ENCODE results near the gene PDE5A. TPM values are rescaled to one million over a fixed set of nuclear protein-coding genes. Genes with fewer than 3 reads are reported as not detected.

Gene PDE5A
- total and polyA plus RNA-seq, 2 donors (not counting 1 experiment from before 2014, with no cell fraction given) = 0.49 to 1.4 TPM

DNA sequence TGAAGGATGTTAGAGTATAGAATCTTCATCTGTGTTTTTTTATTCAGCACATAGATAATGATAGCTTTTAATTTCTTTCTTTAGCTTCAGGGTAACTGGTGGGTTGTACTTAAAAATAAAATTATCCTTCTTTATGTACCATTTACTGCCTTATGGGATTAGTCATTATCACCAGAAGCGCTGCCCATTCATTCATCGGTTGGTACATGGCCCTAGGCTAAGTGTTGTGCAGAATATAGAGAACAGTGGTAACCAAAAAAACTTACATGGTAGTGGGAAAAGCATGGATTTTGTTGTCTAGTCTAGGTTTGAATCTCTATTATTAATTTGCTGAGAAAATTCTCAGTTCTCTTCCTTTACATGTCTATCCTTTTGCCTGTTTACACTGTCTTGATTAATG, 43.5 kb upstream of the PDE5A start:
- no peak for DNase-seq
- Histone ChIP-seq H3K4me3 (ENCODE audit: control extremely low read depth in 1 of 5, extremely low read depth in 1 of 5, insufficient read depth in 1 of 5, low read depth in 2 of 5, low read length in 4 of 5) (no peak overlapping the region), H4K20me1 (ENCODE audit: control insufficient read depth, insufficient read depth, low read length, poor library complexity, severe bottlenecking) (no peaks in the 10 kb centered on the region), H3K4me2 (replicated peaks; ENCODE audit: low read depth, low read length, poor library complexity, severe bottlenecking) (no peak overlapping the region), H3K9ac (ENCODE audit: low read length) (no peak overlapping the region), H3K4me1 (ENCODE audit: control insufficient read depth in 2 of 2, insufficient read depth in 2 of 2, low read length in 2 of 2) (no peaks in the 10 kb centered on the region), H3K27ac (ENCODE audit: low read length in 2 of 2) (no peak overlapping the region), H3K36me3 (replicated peaks in 1 of 2; ENCODE audit: control extremely low read depth in 1 of 2, control insufficient read depth in 1 of 2, extremely low read depth in 1 of 2, insufficient read depth in 2 of 2, low read length in 1 of 2) (no peaks in the 10 kb centered on the region), H3K9me3 (ENCODE audit: control extremely low read depth in 1 of 3, control insufficient read depth in 2 of 3, insufficient read depth in 1 of 3, low read length in 2 of 3) (no peaks in the 10 kb centered on the region), H2AFZ (ENCODE audit: insufficient read depth, low read depth, low read length, poor library complexity, severe bottlenecking) (no peak overlapping the region), H3K27me3 (replicated peaks in 1 of 4; ENCODE audit: control extremely low read depth in 1 of 4, control insufficient read depth in 3 of 4, insufficient read depth in 4 of 4, low read length in 3 of 4) (no peaks in the 10 kb centered on the region), H3K79me2 (ENCODE audit: control insufficient read depth, insufficient read depth, low read length) (no peaks in the 10 kb centered on the region)
- TF ChIP-seq, protein P1, sequence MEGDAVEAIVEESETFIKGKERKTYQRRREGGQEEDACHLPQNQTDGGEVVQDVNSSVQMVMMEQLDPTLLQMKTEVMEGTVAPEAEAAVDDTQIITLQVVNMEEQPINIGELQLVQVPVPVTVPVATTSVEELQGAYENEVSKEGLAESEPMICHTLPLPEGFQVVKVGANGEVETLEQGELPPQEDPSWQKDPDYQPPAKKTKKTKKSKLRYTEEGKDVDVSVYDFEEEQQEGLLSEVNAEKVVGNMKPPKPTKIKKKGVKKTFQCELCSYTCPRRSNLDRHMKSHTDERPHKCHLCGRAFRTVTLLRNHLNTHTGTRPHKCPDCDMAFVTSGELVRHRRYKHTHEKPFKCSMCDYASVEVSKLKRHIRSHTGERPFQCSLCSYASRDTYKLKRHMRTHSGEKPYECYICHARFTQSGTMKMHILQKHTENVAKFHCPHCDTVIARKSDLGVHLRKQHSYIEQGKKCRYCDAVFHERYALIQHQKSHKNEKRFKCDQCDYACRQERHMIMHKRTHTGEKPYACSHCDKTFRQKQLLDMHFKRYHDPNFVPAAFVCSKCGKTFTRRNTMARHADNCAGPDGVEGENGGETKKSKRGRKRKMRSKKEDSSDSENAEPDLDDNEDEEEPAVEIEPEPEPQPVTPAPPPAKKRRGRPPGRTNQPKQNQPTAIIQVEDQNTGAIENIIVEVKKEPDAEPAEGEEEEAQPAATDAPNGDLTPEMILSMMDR (IDR thresholded peaks at IDR 0.05) = no peak
- no peak for TF ChIP-seq EZH2 (IDR thresholded peaks at IDR 0.05; ENCODE audit: borderline replicate concordance, insufficient read depth, low read depth, low read length, poor library complexity, severe bottlenecking)
- intact Hi-C loops (cut with micrococcal nuclease) = no loop called here
- CTCF ChIA-PET = no interaction called here
- Mint-ChIP-seq H3K27ac (no peak overlapping the region), H3K4me3 (no peak overlapping the region), H3K4me1 (no peaks in the 10 kb centered on the region), H3K27me3 (no peaks in the 10 kb centered on the region), H3K9me3 (ENCODE audit: insufficient read depth) (no peaks in the 10 kb centered on the region)
- POLR2A ChIA-PET = no interaction called here
- 100% methylated on average over 2 of the region's 2 CpGs for WGBS (ENCODE audit: insufficient coverage)
- ATAC-seq (ENCODE audit: low read depth) = no peak

DNA sequence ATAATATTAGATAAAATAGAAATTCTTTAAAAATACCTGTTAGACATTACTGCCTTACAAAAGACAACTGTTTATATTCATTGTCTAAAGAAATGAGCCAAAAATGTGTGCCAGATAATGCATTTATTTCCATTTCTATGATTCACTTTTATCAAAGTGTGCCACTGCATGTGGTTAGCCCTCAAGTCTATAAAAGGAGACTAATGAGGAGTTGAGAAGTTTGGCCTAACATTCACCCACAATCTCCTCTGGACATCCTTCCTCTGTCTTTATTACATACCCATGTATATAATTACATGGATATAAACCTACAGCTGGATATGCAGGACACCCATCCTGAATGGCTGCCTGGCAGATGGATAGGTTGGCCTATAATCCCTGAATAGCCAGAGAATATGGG, 42.6 kb upstream of the PDE5A start:
- no peak for TF ChIP-seq EZH2 (IDR thresholded peaks at IDR 0.05; ENCODE audit: borderline replicate concordance, insufficient read depth, low read depth, low read length, poor library complexity, severe bottlenecking)
- TF ChIP-seq, protein P1 (IDR thresholded peaks at IDR 0.05) = no peak
- ChIA-PET CTCF (no interaction called here), POLR2A (no interaction called here)
- H3K79me2 ChIP-seq (ENCODE audit: control insufficient read depth, insufficient read depth, low read length) = no peaks in the 10 kb centered on the region
- Mint-ChIP-seq H3K9me3 (ENCODE audit: insufficient read depth) (no peaks in the 10 kb centered on the region), H3K4me3 (no peak overlapping the region), H3K4me1 (no peaks in the 10 kb centered on the region), H3K27me3 (no peaks in the 10 kb centered on the region), H3K27ac (no peak overlapping the region)
- H3K9ac ChIP-seq (ENCODE audit: low read length) = no peak overlapping the region
- H3K4me3 ChIP-seq (ENCODE audit: control extremely low read depth in 1 of 5, extremely low read depth in 1 of 5, insufficient read depth in 1 of 5, low read depth in 2 of 5, low read length in 4 of 5) = no peak overlapping the region
- no peaks in the 10 kb centered on the region for H3K9me3 ChIP-seq (ENCODE audit: control extremely low read depth in 1 of 3, control insufficient read depth in 2 of 3, insufficient read depth in 1 of 3, low read length in 2 of 3)
- no peak overlapping the region for H3K27ac ChIP-seq (ENCODE audit: low read length in 2 of 2)
- intact Hi-C loops (cut with micrococcal nuclease) = no loop called here
- H3K4me1 ChIP-seq (ENCODE audit: control insufficient read depth in 2 of 2, insufficient read depth in 2 of 2, low read length in 2 of 2) = no peaks in the 10 kb centered on the region
- no peak overlapping the region for H2AFZ ChIP-seq (ENCODE audit: insufficient read depth, low read depth, low read length, poor library complexity, severe bottlenecking)
- DNase-seq = no peak
- peaks cover 0 to 3% (median 0%) of the 10 kb centered on the region in 4 experiments for H3K27me3 ChIP-seq (replicated peaks in 1 of 4; ENCODE audit: control extremely low read depth in 1 of 4, control insufficient read depth in 3 of 4, insufficient read depth in 4 of 4, low read length in 3 of 4)
- H4K20me1 ChIP-seq (ENCODE audit: control insufficient read depth, insufficient read depth, low read length, poor library complexity, severe bottlenecking) = no peaks in the 10 kb centered on the region
- H3K36me3 ChIP-seq (replicated peaks in 1 of 2; ENCODE audit: control extremely low read depth in 1 of 2, control insufficient read depth in 1 of 2, extremely low read depth in 1 of 2, insufficient read depth in 2 of 2, low read length in 1 of 2) = no peaks in the 10 kb centered on the region
- ATAC-seq (ENCODE audit: low read depth) = no peak
- H3K4me2 ChIP-seq (replicated peaks; ENCODE audit: low read depth, low read length, poor library complexity, severe bottlenecking) = no peak overlapping the region
